HepG2 (cell line): Measurements from ENCODE around the gene PCDH12. TPM values are rescaled to one million over a fixed set of nuclear protein-coding genes. Genes with fewer than 3 reads are reported as not detected.

Experiments used
- ATAC-seq: fragments of 200-7000 bp; cut with Tn5 transposase; 3 replicates; pipeline ENCODE4 v1.9.1; 2020; ENCODE audit warnings: mild to moderate bottlenecking, moderate library complexity
- BruUV-seq: library from RNA; stranded (reverse); fragments of 400-500 nt; replicated peaks from 2 replicates; lab custom pipeline; 2021; lab: Mats Ljungman, UMichigan
- CTCF ChIA-PET: fragments of 300-600 bp; formaldehyde crosslinking; extraction: SDS; loops from one replicate; lab custom pipeline; 2021; ENCODE audit warnings: low total read pairs, inconsistent platforms, low intra/inter-chr PET ratio; lab: Yijun Ruan, JAX
- POLR2A ChIA-PET: fragments of 350-600 bp; sonication (Branson Sonifier 250); formaldehyde crosslinking; loops from one replicate; lab custom pipeline; 2020; ENCODE audit warnings: antibody characterized with exemption, inconsistent platforms; lab: Yijun Ruan, JAX
- DNase-seq: peaks from one replicate; pipeline ENCODE4 v3.0.0-alpha.2; 2015; ENCODE audit warnings: low spot score
- FAIRE-seq: peaks from 3 replicates; lab custom pipeline; 2011; peaks lifted over from hg19 to GRCh38; lab: Jason Lieb, UNC
- H2AFZ ChIP-seq: one replicate; pipeline ENCODE4 v1.6.1; 2011; ENCODE audit warnings: low read length, inconsistent platforms
- H3K27ac ChIP-seq: fragments of 300-600 bp; 3 replicates; pipeline ENCODE4 v1.8.0; 2011; ENCODE audit warnings: mixed run types, mild to moderate bottlenecking, mixed read lengths, low read length, inconsistent platforms; ENCODE audit not compliant: insufficient read depth; ENCODE audit errors: extremely low read length
- H3K27me3 ChIP-seq, 2 experiments: fragments of 200-600 bp in 1 of 2; 2 replicates in 1 of 2; 3 replicates in 1 of 2; pipeline versions ENCODE4 v1.6.0 to v1.8.0; 2011; ENCODE audit warnings: low read length in 2 of 2, mild to moderate bottlenecking in 2 of 2, moderate library complexity in 2 of 2, inconsistent platforms in 1 of 2; ENCODE audit not compliant: insufficient read depth in 2 of 2, control insufficient read depth in 1 of 2
- H3K36me3 ChIP-seq, 2 experiments: fragments of 200-600 bp in 1 of 2; replicated peaks in 1 of 2; 2 replicates in 1 of 2; 3 replicates in 1 of 2; pipeline versions ENCODE4 v1.5.1 to v1.8.0; 2011; ENCODE audit warnings: low read length in 2 of 2, inconsistent platforms in 1 of 2; ENCODE audit not compliant: insufficient read depth in 2 of 2, control insufficient read depth in 1 of 2
- H3K4me1 ChIP-seq: 2 replicates; pipeline ENCODE4 v1.5.1; 2012; ENCODE audit warnings: low read length, inconsistent platforms; ENCODE audit not compliant: insufficient read depth
- H3K4me2 ChIP-seq: 2 replicates; pipeline ENCODE4 v1.6.0; 2011; ENCODE audit warnings: low read depth, low read length, inconsistent platforms
- H3K4me3 ChIP-seq, 3 experiments: fragments of 200-600 bp in 1 of 3; sonication (generic), shearing (Covaris generic) in 1 of 3; replicated peaks in 1 of 3; 2 replicates each; pipeline ENCODE4 v1.5.1; 2011 to 2016; ENCODE audit warnings: low read length in 3 of 3, inconsistent platforms in 2 of 3, low read depth in 2 of 3, mild to moderate bottlenecking in 2 of 3, control low read depth in 1 of 3, mixed read lengths in 1 of 3; ENCODE audit not compliant: insufficient read depth in 1 of 3
- H3K79me2 ChIP-seq: one replicate; pipeline ENCODE4 v1.6.1; 2011; ENCODE audit warnings: low read length, inconsistent platforms; ENCODE audit not compliant: insufficient read depth
- H3K9ac ChIP-seq: 2 replicates; pipeline ENCODE4 v1.6.0; 2011; ENCODE audit warnings: mild to moderate bottlenecking, low read depth, low read length, inconsistent platforms; ENCODE audit not compliant: insufficient read depth
- H3K9me3 ChIP-seq: 2 replicates; pipeline ENCODE4 v1.5.1; 2012; ENCODE audit warnings: mild to moderate bottlenecking, low read length
- H4K20me1 ChIP-seq: 2 replicates; pipeline ENCODE4 v1.6.0; 2011; ENCODE audit warnings: inconsistent platforms, mild to moderate bottlenecking, low read length, moderate library complexity; ENCODE audit not compliant: insufficient read depth
- ETV6 ChIP-seq: sonication (generic); formaldehyde crosslinking; conservative IDR thresholded peaks from 2 replicates; pipeline ENCODE4 v1.4.0; 2020; ENCODE audit warnings: missing genetic modification reagents
- JDP2 ChIP-seq: sonication (generic); formaldehyde crosslinking; IDR thresholded peaks from 2 replicates; pipeline ENCODE4 v1.8.1; 2022; ENCODE audit warnings: missing genetic modification reagents, borderline replicate concordance
- MEIS1 ChIP-seq: sonication (generic); formaldehyde crosslinking; IDR thresholded peaks from 2 replicates; pipeline ENCODE4 v1.9.0; 2021; ENCODE audit warnings: mild to moderate bottlenecking, missing genetic modification reagents, moderate library complexity, borderline replicate concordance
- SALL1 ChIP-seq: sonication (generic); formaldehyde crosslinking; IDR thresholded peaks from 2 replicates; pipeline ENCODE4 v1.8.0; 2022; ENCODE audit warnings: mild to moderate bottlenecking, missing genetic modification reagents
- ZNF496 ChIP-seq: sonication (generic); formaldehyde crosslinking; IDR thresholded peaks from 2 replicates; pipeline ENCODE4 v1.8.1; 2023; ENCODE audit warnings: mild to moderate bottlenecking, moderate library complexity, missing genetic modification reagents; ENCODE audit not compliant: insufficient replicate concordance
- ZNF75D ChIP-seq: sonication (generic); formaldehyde crosslinking; IDR thresholded peaks from 2 replicates; pipeline ENCODE4 v1.8.1; 2023; ENCODE audit warnings: missing genetic modification reagents, mild to moderate bottlenecking, borderline replicate concordance
- WGBS: methylation state at CpG from one replicate; pipeline ENCODE4 v1.1.6; 2017; ENCODE audit warnings: low lambda C conversion rate; 5-methylcytosine and 5-hydroxymethylcytosine counted together
- in situ Hi-C: cut with HindIII; loops from 2 replicates; pipeline ENCODE4 v1.10.0; 2017; ENCODE audit warnings: low pct_unique_long_range_greater_than_20kb; ENCODE audit not compliant: extremely low pct_ligation_motif_present
- intact Hi-C: fragments of 100-400 bp; cut with micrococcal nuclease; formaldehyde crosslinking; loops from one replicate; pipeline ENCODE4 v1.10.0; 2022; ENCODE audit not compliant: unreplicated experiment
- polyA plus RNA-seq, 8 experiments: library from polyadenylated mRNA; depleted of rRNA in 3 of 8; stranded (reverse) in 7 of 8; unstranded in 1 of 8; fragments of >200 nt; fragmentation: Illumina TruSeq in 4 of 8; extraction: Trizol in 4 of 8; gene quantifications; 2 replicates each; pipeline versions ENCODE4 v1.2.1 to v1.2.3, GENCODE V29; 2011 to 2016; ENCODE audit warnings: low read depth in 4 of 8, missing spikeins in 1 of 8, mixed read lengths in 1 of 8; ENCODE audit not compliant: insufficient read depth in 1 of 8
- total RNA-seq, 5 experiments: library from RNA; depleted of rRNA; stranded (reverse); fragments of >200 nt; fragmentation: Illumina TruSeq; extraction: Trizol; gene quantifications; 2 replicates each; pipeline ENCODE4 v1.2.3, GENCODE V29; 2016; ENCODE audit warnings: low read depth in 1 of 5
- TF ChIP-seq, protein P1 (sequence below): sonication (generic); formaldehyde crosslinking; IDR thresholded peaks from 2 replicates; pipeline ENCODE4 v1.4.0; 2020; ENCODE audit warnings: mild to moderate bottlenecking, low read depth, missing genetic modification reagents
- TF ChIP-seq, protein P2 (sequence below): sonication (generic); formaldehyde crosslinking; IDR thresholded peaks from 2 replicates; pipeline ENCODE4 v1.5.1; 2020; ENCODE audit warnings: missing genetic modification reagents, mild to moderate bottlenecking, borderline replicate concordance

The PCDH12 gene
- total and polyA plus RNA-seq, 2 of the 13 experiments (the other 11 are each of a cell fraction or from before 2014, with no cell fraction given) = not detected

DNA sequence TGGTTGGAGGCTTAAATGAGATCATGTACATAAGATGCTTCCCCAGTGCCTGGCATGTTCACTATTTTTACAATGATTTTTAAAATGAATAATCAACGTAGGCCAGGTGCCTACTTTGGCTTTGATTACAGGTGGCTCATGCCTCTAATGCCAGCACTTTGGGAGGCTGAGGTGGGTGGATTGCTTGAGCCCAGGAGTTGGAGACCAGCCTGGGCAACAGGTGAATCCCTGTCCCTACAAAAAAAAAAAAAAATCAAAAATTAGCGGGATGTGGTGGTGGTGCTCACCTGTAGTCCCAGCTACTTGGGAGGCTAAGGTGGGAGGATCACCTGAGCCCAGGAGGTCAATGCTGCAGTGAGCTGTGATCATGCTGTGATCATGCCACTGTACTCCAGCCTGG is 9.2 kb downstream of the PCDH12 start (continued):
- TF ChIP-seq MEIS1 (CRISPR knock-in tag) = no peak

DNA sequence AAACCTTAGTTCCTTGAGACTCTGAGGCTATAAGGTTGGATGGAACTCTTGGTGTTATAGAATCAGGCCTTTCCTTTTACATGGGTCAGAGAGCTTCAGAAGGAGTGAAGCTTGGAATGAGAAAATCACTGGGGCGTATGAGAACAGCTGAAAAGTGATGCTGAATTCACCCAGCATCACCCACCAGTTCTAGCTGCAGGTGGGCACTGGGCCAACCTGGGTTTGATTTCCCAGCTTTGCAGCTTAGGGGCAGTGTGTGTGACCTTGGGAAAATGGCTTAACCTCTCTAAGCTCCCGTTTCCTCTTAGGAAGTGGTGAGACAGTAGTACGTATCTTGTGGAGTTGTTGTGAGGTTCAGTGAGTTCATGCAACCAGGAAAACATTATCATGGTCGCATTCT is 10.7 kb downstream of the PCDH12 start:
- in situ Hi-C loops (no loop called here), intact Hi-C loops (no loop called here)
- TF ChIP-seq, protein P1, sequence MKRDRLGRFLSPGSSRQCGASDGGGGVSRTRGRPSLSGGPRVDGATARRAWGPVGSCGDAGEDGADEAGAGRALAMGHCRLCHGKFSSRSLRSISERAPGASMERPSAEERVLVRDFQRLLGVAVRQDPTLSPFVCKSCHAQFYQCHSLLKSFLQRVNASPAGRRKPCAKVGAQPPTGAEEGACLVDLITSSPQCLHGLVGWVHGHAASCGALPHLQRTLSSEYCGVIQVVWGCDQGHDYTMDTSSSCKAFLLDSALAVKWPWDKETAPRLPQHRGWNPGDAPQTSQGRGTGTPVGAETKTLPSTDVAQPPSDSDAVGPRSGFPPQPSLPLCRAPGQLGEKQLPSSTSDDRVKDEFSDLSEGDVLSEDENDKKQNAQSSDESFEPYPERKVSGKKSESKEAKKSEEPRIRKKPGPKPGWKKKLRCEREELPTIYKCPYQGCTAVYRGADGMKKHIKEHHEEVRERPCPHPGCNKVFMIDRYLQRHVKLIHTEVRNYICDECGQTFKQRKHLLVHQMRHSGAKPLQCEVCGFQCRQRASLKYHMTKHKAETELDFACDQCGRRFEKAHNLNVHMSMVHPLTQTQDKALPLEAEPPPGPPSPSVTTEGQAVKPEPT (CRISPR knock-in tag) = no peak
- no peak for TF ChIP-seq SALL1 (CRISPR knock-in tag)
- TF ChIP-seq JDP2 (CRISPR knock-in tag) = no peak
- TF ChIP-seq ZNF496 (CRISPR knock-in tag) = no peak
- TF ChIP-seq, protein P2, sequence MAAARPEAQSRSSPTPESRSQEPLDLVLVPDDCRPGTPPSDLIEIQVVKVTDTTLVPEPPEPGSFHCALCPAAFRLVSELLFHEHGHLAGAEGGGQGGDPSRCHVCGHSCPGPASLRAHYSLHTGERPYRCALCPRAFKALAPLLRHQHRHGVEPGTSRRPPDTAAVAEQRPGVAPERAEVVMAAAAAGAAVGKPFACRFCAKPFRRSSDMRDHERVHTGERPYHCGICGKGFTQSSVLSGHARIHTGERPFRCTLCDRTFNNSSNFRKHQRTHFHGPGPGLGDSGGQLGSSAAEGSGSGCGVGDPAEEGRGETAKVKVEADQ (CRISPR knock-in tag) = no peak
- TF ChIP-seq ETV6 (CRISPR knock-in tag) = no peak
- TF ChIP-seq ZNF75D (CRISPR knock-in tag) = no peak
- Histone ChIP-seq H3K36me3 (no peaks in the 10 kb centered on the region), H3K9ac (no peak overlapping the region), H3K4me3 (no peak overlapping the region), H3K4me1 (peaks cover 12% of the 10 kb centered on the region), H3K27me3 (no peaks in the 10 kb centered on the region), H3K27ac (no peak overlapping the region), H3K9me3 (no peaks in the 10 kb centered on the region), H3K79me2 (no peaks in the 10 kb centered on the region), H4K20me1 (no peaks in the 10 kb centered on the region), H3K4me2 (no peak overlapping the region), H2AFZ (no peak overlapping the region)
- CTCF ChIA-PET = no interaction called here
- ATAC-seq (no peak), DNase-seq (no peak), FAIRE-seq (no peak)
- POLR2A ChIA-PET = no interaction called here
- no TSS peak for BruUV-seq
- WGBS = 53% methylated on average over 4 of the region's 4 CpGs
